Suprapubic skin (tissue), 4 donors: ENCODE results near the gene RNF4.

Source experiments
- CTCF ChIP-seq, 2 donors: fragments of 200-600 bp in 1 of 2; fragments of 450-650 bp in 1 of 2; sonication (generic) in 1 of 2; IDR thresholded peaks; one replicate each; pipeline ENCODE4 v1.5.1; 2016 to 2019; ENCODE audit warnings: antibody characterized with exemption in 2 of 2, mild to moderate bottlenecking in 1 of 2, moderate library complexity in 1 of 2
- EP300 ChIP-seq: sonication (generic); formaldehyde crosslinking; IDR thresholded peaks from one replicate; pipeline ENCODE4 v1.6.1; 2017; ENCODE audit warnings: antibody characterized with exemption
- POLR2A ChIP-seq, 2 donors: fragments of 450-650 bp; IDR thresholded peaks; one replicate each; pipeline ENCODE4 v1.6.1; 2017; ENCODE audit warnings: antibody characterized with exemption in 2 of 2, mild to moderate bottlenecking in 2 of 2, moderate library complexity in 2 of 2
- POLR2AphosphoS5 ChIP-seq, 3 donors: sonication (generic); formaldehyde crosslinking; IDR thresholded peaks; one replicate each; pipeline ENCODE4 v1.6.1; 2017; ENCODE audit warnings: antibody characterized with exemption in 3 of 3

DNA sequence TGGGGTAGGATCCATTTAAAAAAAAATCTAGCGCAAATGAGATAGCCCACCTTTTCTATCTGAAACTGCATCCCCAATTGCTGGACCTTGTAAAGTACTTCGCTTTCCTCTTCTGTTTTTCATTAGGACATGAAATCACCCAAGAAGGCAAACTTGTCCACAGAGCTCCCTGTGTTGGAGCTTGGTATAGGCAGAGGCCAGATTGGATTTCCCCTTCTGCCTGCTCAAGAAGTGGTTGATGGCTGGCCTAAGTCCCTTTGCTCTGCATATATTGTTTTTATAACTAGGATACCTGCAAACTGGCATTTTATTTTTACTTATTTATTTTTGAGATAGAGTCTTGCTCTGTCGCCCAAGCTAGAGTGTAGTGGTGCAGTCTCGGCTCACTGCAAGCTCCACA, 28.4 kb downstream of the RNF4 start:
- TF ChIP-seq CTCF (IDR thresholded peaks at IDR 0.05) (no peak), EP300 (no peak), POLR2A (IDR thresholded peaks at IDR 0.05) (no peak), POLR2AphosphoS5 (IDR thresholded peaks at IDR 0.05) (no peak)
